ENCODE results near the gene CACNB4.

The CACNB4 gene

GRCh38 chr2:151849413-151850010 is 249.3 kb downstream of the CACNB4 start:
- no peak for DNase-seq

GRCh38 chr2:151845884-151846283 is 253.0 kb downstream of the CACNB4 start:
- DNase-seq = no peak

GRCh38 chr2:151845481-151845880 is 253.4 kb downstream of the CACNB4 start:
- DNase-seq = no peak

GRCh38 chr2:151844211-151844896 is 254.5 kb downstream of the CACNB4 start:
- DNase-seq = no peak

GRCh38 chr2:151843691-151844061 is 255.2 kb downstream of the CACNB4 start:
- no peak for DNase-seq

- DNase-seq = no peak
Measured at GRCh38 chr2:151842830-151843690, 255.8 kb downstream of the CACNB4 start.

GRCh38 chr2:151841047-151841424 is 257.8 kb downstream of the CACNB4 start:
- no peak for DNase-seq

- no peak for DNase-seq
Measured at GRCh38 chr2:151840216-151841046, 258.4 kb downstream of the CACNB4 start.

GRCh38 chr2:151837926-151838325 is 260.9 kb downstream of the CACNB4 start:
- DNase-seq = no peak

GRCh38 chr2:151833984-151834383 is 264.9 kb downstream of the CACNB4 start:
- no peak for DNase-seq

GRCh38 chr2:151830961-151831360 is 267.9 kb downstream of the CACNB4 start:
- no peak for DNase-seq

GRCh38 chr2:151828890-151829324 is 269.9 kb downstream of the CACNB4 start:
- no peak for DNase-seq

- peak; percentile 96 for DNase-seq
Measured at GRCh38 chr2:151828143-151828889, 270.5 kb downstream of the CACNB4 start, which contains the start of gene ARL5A. Gene ARL5A (minus strand): TSS chr2:151828421. CDS start chr2:151828176, 245 bp downstream.

GRCh38 chr2:151827564-151828142 is 271.2 kb downstream of the CACNB4 start:
- DNase-seq = peak; percentile 24

GRCh38 chr2:151826737-151827157 is 272.1 kb downstream of the CACNB4 start:
- DNase-seq = no peak

- DNase-seq = no peak
Measured at GRCh38 chr2:151824886-151825285, 274.0 kb downstream of the CACNB4 start.

- DNase-seq = no peak
Measured at GRCh38 chr2:151823651-151824050, 275.2 kb downstream of the CACNB4 start.

GRCh38 chr2:151819920-151820319 is 278.9 kb downstream of the CACNB4 start:
- DNase-seq = no peak

- no peak for DNase-seq
Measured at GRCh38 chr2:151817929-151818328, 280.9 kb downstream of the CACNB4 start.

GRCh38 chr2:151816843-151817242 is 282.0 kb downstream of the CACNB4 start:
- no peak for DNase-seq

- no peak for DNase-seq
Measured at GRCh38 chr2:151815821-151816489, 282.9 kb downstream of the CACNB4 start.

All from fibroblast of skin of abdomen (primary cell).